ENCODE results near the gene PPP4R4.

Gene PPP4R4

GRCh38 chr14:94161981-94162380 is 12.1 kb upstream of the PPP4R4 start:
- H3K27me3 ChIP-seq (ENCODE audit: insufficient read depth, poor library complexity, severe bottlenecking): no peaks in the 10 kb centered on the region
- no peak for DNase-seq (ENCODE audit: low read depth in 1 of 2, low spot score in 1 of 2)
- H3K4me3 ChIP-seq (replicated peaks; ENCODE audit: insufficient read depth, low read length): no peak overlapping the region
- TF ChIP-seq POLR2AphosphoS5 (IDR thresholded peaks at IDR 0.05; ENCODE audit: low read depth) (no peak), SPI1 (IDR thresholded peaks at IDR 0.05; ENCODE audit: borderline replicate concordance, low read depth) (no peak), GABPA (IDR thresholded peaks at IDR 0.05; ENCODE audit: low read depth) (no peak)
- TF ChIP-seq, protein P1, sequence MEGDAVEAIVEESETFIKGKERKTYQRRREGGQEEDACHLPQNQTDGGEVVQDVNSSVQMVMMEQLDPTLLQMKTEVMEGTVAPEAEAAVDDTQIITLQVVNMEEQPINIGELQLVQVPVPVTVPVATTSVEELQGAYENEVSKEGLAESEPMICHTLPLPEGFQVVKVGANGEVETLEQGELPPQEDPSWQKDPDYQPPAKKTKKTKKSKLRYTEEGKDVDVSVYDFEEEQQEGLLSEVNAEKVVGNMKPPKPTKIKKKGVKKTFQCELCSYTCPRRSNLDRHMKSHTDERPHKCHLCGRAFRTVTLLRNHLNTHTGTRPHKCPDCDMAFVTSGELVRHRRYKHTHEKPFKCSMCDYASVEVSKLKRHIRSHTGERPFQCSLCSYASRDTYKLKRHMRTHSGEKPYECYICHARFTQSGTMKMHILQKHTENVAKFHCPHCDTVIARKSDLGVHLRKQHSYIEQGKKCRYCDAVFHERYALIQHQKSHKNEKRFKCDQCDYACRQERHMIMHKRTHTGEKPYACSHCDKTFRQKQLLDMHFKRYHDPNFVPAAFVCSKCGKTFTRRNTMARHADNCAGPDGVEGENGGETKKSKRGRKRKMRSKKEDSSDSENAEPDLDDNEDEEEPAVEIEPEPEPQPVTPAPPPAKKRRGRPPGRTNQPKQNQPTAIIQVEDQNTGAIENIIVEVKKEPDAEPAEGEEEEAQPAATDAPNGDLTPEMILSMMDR (IDR thresholded peaks at IDR 0.05; ENCODE audit: insufficient read depth, low read length): no peak
- TF ChIP-seq, protein P2, sequence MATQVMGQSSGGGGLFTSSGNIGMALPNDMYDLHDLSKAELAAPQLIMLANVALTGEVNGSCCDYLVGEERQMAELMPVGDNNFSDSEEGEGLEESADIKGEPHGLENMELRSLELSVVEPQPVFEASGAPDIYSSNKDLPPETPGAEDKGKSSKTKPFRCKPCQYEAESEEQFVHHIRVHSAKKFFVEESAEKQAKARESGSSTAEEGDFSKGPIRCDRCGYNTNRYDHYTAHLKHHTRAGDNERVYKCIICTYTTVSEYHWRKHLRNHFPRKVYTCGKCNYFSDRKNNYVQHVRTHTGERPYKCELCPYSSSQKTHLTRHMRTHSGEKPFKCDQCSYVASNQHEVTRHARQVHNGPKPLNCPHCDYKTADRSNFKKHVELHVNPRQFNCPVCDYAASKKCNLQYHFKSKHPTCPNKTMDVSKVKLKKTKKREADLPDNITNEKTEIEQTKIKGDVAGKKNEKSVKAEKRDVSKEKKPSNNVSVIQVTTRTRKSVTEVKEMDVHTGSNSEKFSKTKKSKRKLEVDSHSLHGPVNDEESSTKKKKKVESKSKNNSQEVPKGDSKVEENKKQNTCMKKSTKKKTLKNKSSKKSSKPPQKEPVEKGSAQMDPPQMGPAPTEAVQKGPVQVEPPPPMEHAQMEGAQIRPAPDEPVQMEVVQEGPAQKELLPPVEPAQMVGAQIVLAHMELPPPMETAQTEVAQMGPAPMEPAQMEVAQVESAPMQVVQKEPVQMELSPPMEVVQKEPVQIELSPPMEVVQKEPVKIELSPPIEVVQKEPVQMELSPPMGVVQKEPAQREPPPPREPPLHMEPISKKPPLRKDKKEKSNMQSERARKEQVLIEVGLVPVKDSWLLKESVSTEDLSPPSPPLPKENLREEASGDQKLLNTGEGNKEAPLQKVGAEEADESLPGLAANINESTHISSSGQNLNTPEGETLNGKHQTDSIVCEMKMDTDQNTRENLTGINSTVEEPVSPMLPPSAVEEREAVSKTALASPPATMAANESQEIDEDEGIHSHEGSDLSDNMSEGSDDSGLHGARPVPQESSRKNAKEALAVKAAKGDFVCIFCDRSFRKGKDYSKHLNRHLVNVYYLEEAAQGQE (IDR thresholded peaks at IDR 0.05; ENCODE audit: insufficient replicate concordance, low read depth): no peak
- H3K27ac ChIP-seq (replicated peaks): no peak overlapping the region

- Histone ChIP-seq H3K4me3 (replicated peaks; ENCODE audit: insufficient read depth, low read length) (no peak overlapping the region), H3K27me3 (ENCODE audit: insufficient read depth, poor library complexity, severe bottlenecking) (no peaks in the 10 kb centered on the region), H3K27ac (replicated peaks) (no peak overlapping the region)
- DNase-seq (ENCODE audit: low read depth in 1 of 2, low spot score in 1 of 2): no peak
- TF ChIP-seq POLR2AphosphoS5 (IDR thresholded peaks at IDR 0.05; ENCODE audit: low read depth): no peak
- no peak for TF ChIP-seq SPI1 (IDR thresholded peaks at IDR 0.05; ENCODE audit: borderline replicate concordance, low read depth)
- TF ChIP-seq GABPA (IDR thresholded peaks at IDR 0.05; ENCODE audit: low read depth): no peak
- TF ChIP-seq, protein P2 (IDR thresholded peaks at IDR 0.05; ENCODE audit: insufficient replicate concordance, low read depth): no peak
- TF ChIP-seq, protein P1 (IDR thresholded peaks at IDR 0.05; ENCODE audit: insufficient read depth, low read length): no peak
Measured at GRCh38 chr14:94162466-94162865, 11.7 kb upstream of the PPP4R4 start.

- no peaks in the 10 kb centered on the region for H3K27me3 ChIP-seq (ENCODE audit: insufficient read depth, poor library complexity, severe bottlenecking)
- no peak overlapping the region for H3K4me3 ChIP-seq (replicated peaks; ENCODE audit: insufficient read depth, low read length)
- DNase-seq (ENCODE audit: low read depth in 1 of 2, low spot score in 1 of 2): no peak
- H3K27ac ChIP-seq (replicated peaks): no peak overlapping the region
- TF ChIP-seq, protein P1 (IDR thresholded peaks at IDR 0.05; ENCODE audit: insufficient read depth, low read length): no peak
- TF ChIP-seq POLR2AphosphoS5 (IDR thresholded peaks at IDR 0.05; ENCODE audit: low read depth) (no peak), GABPA (IDR thresholded peaks at IDR 0.05; ENCODE audit: low read depth) (no peak), SPI1 (IDR thresholded peaks at IDR 0.05; ENCODE audit: borderline replicate concordance, low read depth) (no peak)
- TF ChIP-seq, protein P2 (IDR thresholded peaks at IDR 0.05; ENCODE audit: insufficient replicate concordance, low read depth): no peak
Measured at GRCh38 chr14:94163796-94164195, 10.3 kb upstream of the PPP4R4 start.

Data from HL-60 (cell line).